Fibroblast of mammary gland (primary cell): Measurements from ENCODE around the gene LMNB1.
A peak's percentile ranks its signal among the peaks of the same experiment; 100 is the strongest.

Experiments used
- DNase-seq: peaks from one replicate; pipeline ENCODE4 v3.0.0-alpha.2; 2010; ENCODE audit warnings: low read depth
- H3K4me3 ChIP-seq: 2 replicates; pipeline ENCODE4 v1.5.1; 2011; ENCODE audit warnings: low read depth, mild to moderate bottlenecking, low read length, moderate library complexity; ENCODE audit not compliant: control insufficient read depth
- TF ChIP-seq, protein P1 (sequence below): conservative IDR thresholded peaks from 2 replicates; pipeline ENCODE4 v1.5.1; 2011; ENCODE audit warnings: low read depth, low read length, inconsistent platforms; ENCODE audit not compliant: control insufficient read depth, insufficient read depth

Gene LMNB1

GRCh38 chr5:126801174-126801991, 24.4 kb downstream of the LMNB1 start:
- TF ChIP-seq, protein P1, sequence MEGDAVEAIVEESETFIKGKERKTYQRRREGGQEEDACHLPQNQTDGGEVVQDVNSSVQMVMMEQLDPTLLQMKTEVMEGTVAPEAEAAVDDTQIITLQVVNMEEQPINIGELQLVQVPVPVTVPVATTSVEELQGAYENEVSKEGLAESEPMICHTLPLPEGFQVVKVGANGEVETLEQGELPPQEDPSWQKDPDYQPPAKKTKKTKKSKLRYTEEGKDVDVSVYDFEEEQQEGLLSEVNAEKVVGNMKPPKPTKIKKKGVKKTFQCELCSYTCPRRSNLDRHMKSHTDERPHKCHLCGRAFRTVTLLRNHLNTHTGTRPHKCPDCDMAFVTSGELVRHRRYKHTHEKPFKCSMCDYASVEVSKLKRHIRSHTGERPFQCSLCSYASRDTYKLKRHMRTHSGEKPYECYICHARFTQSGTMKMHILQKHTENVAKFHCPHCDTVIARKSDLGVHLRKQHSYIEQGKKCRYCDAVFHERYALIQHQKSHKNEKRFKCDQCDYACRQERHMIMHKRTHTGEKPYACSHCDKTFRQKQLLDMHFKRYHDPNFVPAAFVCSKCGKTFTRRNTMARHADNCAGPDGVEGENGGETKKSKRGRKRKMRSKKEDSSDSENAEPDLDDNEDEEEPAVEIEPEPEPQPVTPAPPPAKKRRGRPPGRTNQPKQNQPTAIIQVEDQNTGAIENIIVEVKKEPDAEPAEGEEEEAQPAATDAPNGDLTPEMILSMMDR: no peak
- no peak for DNase-seq
- H3K4me3 ChIP-seq: no peak overlapping the region

DNA sequence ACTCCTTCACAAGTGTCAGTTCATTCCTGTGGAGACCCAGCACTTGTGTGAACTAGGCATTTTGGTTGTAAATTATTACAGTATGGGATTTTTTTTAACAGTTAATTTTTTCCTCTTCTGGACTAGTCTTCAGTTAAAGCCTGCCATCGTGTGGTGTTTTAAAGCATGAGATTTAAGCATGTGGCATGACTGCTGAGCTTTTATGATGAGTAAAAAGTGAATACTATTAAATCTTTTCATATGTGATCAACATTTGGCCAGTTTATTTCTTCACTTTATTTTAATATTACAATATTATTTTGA, 25.0 kb downstream of the LMNB1 start:
- peak; percentile 69 for DNase-seq
- no peak overlapping the region for H3K4me3 ChIP-seq
- TF ChIP-seq, protein P1: peak; percentile 46

DNA sequence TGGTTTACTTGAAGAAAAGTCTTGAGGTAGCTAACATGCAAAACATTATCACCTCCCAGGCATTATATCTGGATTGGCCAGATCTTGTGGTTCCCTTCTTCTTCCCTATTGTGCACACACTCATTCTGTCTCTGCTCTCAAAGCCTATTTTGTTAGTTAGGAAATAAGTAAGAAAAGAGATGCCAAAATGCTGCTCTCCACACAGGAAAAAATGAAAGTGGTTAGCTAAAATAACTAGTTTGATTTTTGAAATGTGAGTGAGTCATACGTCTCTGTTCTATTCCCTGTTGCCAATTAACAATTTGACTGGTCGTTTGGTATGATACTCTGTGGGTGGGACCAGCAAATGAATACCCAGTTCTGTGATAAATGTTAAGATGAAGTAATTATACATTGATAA, 28.1 kb downstream of the LMNB1 start:
- TF ChIP-seq, protein P1: no peak
- H3K4me3 ChIP-seq: no peak overlapping the region
- DNase-seq: peak; percentile 77

DNA sequence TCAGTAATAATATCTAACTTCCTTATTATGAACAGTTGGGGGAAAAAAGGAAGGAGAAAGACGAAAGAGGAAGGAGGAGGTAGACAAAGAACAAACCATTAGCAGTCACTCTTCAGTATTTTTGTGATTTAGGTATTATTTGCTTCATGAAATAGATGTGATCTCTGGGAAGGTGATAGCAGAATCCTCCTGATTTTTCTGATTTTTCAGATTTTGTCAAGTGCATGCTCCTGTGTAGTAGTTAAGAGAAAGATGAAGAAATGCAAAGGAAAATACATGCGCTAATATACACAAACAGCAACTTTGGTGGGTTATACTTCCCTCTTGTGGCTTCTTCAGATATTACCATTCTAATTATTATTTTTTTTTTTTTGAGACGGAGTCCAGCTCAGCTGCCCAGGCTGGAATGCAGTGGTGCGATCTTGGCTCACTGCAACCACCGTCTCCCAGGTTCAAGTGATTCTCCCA, 31.6 kb downstream of the LMNB1 start:
- DNase-seq: peak; percentile 54
- no peak overlapping the region for H3K4me3 ChIP-seq

DNA sequence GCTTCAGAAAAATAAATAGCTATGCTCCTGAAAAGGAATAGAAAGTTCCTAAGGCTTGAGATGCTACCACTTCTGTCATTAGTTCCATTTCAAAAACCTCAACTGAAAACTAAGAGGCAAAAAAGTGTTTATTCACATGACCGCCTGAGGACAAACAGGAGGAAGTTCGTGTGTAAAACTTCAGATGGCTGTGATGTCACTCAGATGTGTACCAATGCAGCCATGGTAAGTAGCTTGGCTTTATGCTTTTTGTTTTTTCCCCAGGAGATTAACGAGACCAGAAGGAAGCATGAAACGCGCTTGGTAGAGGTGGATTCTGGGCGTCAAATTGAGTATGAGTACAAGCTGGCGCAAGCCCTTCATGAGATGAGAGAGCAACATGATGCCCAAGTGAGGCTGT, 33.0 kb downstream of the LMNB1 start:
- TF ChIP-seq, protein P1: no peak
- no peak overlapping the region for H3K4me3 ChIP-seq
- no peak for DNase-seq

More for the DNA sequence above, 31.6 kb downstream of the LMNB1 start:
- TF ChIP-seq, protein P1: peak; percentile 48

- no peak for DNase-seq
- TF ChIP-seq, protein P1: no peak
- H3K4me3 ChIP-seq: no peak overlapping the region
Observed at GRCh38 chr5:126810596-126811380, 33.9 kb downstream of the LMNB1 start.
